HepG2 (cell line): ENCODE results near the gene METAP2. TPM values are rescaled to one million over a fixed set of nuclear protein-coding genes. Genes with fewer than 3 reads are reported as not detected.

ENCODE experiments used
- ATAC-seq: fragments of 200-7000 bp; cut with Tn5 transposase; 3 replicates; pipeline ENCODE4 v1.9.1; 2020; ENCODE audit warnings: mild to moderate bottlenecking, moderate library complexity
- BruUV-seq: library from RNA; stranded (reverse); fragments of 400-500 nt; replicated peaks from 2 replicates; lab custom pipeline; 2021; lab: Mats Ljungman, UMichigan
- CTCF ChIA-PET: fragments of 300-600 bp; formaldehyde crosslinking; extraction: SDS; loops from one replicate; lab custom pipeline; 2021; ENCODE audit warnings: low total read pairs, inconsistent platforms, low intra/inter-chr PET ratio; lab: Yijun Ruan, JAX
- POLR2A ChIA-PET: fragments of 350-600 bp; sonication (Branson Sonifier 250); formaldehyde crosslinking; loops from one replicate; lab custom pipeline; 2020; ENCODE audit warnings: antibody characterized with exemption, inconsistent platforms; lab: Yijun Ruan, JAX
- DNase-seq: peaks from one replicate; pipeline ENCODE4 v3.0.0-alpha.2; 2015; ENCODE audit warnings: low spot score
- FAIRE-seq: peaks from 3 replicates; lab custom pipeline; 2011; peaks lifted over from hg19 to GRCh38; lab: Jason Lieb, UNC
- H2AFZ ChIP-seq: one replicate; pipeline ENCODE4 v1.6.1; 2011; ENCODE audit warnings: low read length, inconsistent platforms
- H3K27ac ChIP-seq: fragments of 300-600 bp; 3 replicates; pipeline ENCODE4 v1.8.0; 2011; ENCODE audit warnings: mixed run types, mild to moderate bottlenecking, mixed read lengths, low read length, inconsistent platforms; ENCODE audit not compliant: insufficient read depth; ENCODE audit errors: extremely low read length
- H3K27me3 ChIP-seq, 2 experiments: fragments of 200-600 bp in 1 of 2; 2 replicates in 1 of 2; 3 replicates in 1 of 2; pipeline versions ENCODE4 v1.6.0 to v1.8.0; 2011; ENCODE audit warnings: low read length in 2 of 2, mild to moderate bottlenecking in 2 of 2, moderate library complexity in 2 of 2, inconsistent platforms in 1 of 2; ENCODE audit not compliant: insufficient read depth in 2 of 2, control insufficient read depth in 1 of 2
- H3K36me3 ChIP-seq, 2 experiments: fragments of 200-600 bp in 1 of 2; replicated peaks in 1 of 2; 2 replicates in 1 of 2; 3 replicates in 1 of 2; pipeline versions ENCODE4 v1.5.1 to v1.8.0; 2011; ENCODE audit warnings: low read length in 2 of 2, inconsistent platforms in 1 of 2; ENCODE audit not compliant: insufficient read depth in 2 of 2, control insufficient read depth in 1 of 2
- H3K4me1 ChIP-seq: 2 replicates; pipeline ENCODE4 v1.5.1; 2012; ENCODE audit warnings: low read length, inconsistent platforms; ENCODE audit not compliant: insufficient read depth
- H3K4me2 ChIP-seq: 2 replicates; pipeline ENCODE4 v1.6.0; 2011; ENCODE audit warnings: low read depth, low read length, inconsistent platforms
- H3K4me3 ChIP-seq, 3 experiments: fragments of 200-600 bp in 1 of 3; sonication (generic), shearing (Covaris generic) in 1 of 3; replicated peaks in 1 of 3; 2 replicates each; pipeline ENCODE4 v1.5.1; 2011 to 2016; ENCODE audit warnings: low read length in 3 of 3, inconsistent platforms in 2 of 3, low read depth in 2 of 3, mild to moderate bottlenecking in 2 of 3, control low read depth in 1 of 3, mixed read lengths in 1 of 3; ENCODE audit not compliant: insufficient read depth in 1 of 3
- H3K79me2 ChIP-seq: one replicate; pipeline ENCODE4 v1.6.1; 2011; ENCODE audit warnings: low read length, inconsistent platforms; ENCODE audit not compliant: insufficient read depth
- H3K9ac ChIP-seq: 2 replicates; pipeline ENCODE4 v1.6.0; 2011; ENCODE audit warnings: mild to moderate bottlenecking, low read depth, low read length, inconsistent platforms; ENCODE audit not compliant: insufficient read depth
- H3K9me3 ChIP-seq: 2 replicates; pipeline ENCODE4 v1.5.1; 2012; ENCODE audit warnings: mild to moderate bottlenecking, low read length
- H4K20me1 ChIP-seq: 2 replicates; pipeline ENCODE4 v1.6.0; 2011; ENCODE audit warnings: inconsistent platforms, mild to moderate bottlenecking, low read length, moderate library complexity; ENCODE audit not compliant: insufficient read depth
- CAMTA2 ChIP-seq: sonication (generic); formaldehyde crosslinking; IDR thresholded peaks from 2 replicates; pipeline ENCODE4 v1.4.0; 2020; ENCODE audit warnings: mild to moderate bottlenecking, missing genetic modification reagents, borderline replicate concordance
- FOSL1 ChIP-seq: sonication (generic); formaldehyde crosslinking; IDR thresholded peaks from 2 replicates; pipeline ENCODE4 v1.9.0; 2021; ENCODE audit warnings: missing genetic modification reagents, borderline replicate concordance
- PCBP2 ChIP-seq: fragments of 200-400 bp; formaldehyde crosslinking; optimal IDR thresholded peaks from 2 replicates; pipeline ENCODE3; 2018; ENCODE audit warnings: low read length, low read depth; ENCODE audit not compliant: poor library complexity, severe bottlenecking
- RXRB ChIP-seq: IDR thresholded peaks from 2 replicates; pipeline ENCODE4 v1.6.1; 2016; ENCODE audit warnings: borderline replicate concordance, missing genetic modification reagents, missing compliant biosample characterization
- SOX5 ChIP-seq: IDR thresholded peaks from 2 replicates; pipeline ENCODE4 v1.6.1; 2016; ENCODE audit warnings: borderline replicate concordance
- SP140L ChIP-seq: sonication (generic); formaldehyde crosslinking; IDR thresholded peaks from 2 replicates; pipeline ENCODE4 v1.4.0; 2020; ENCODE audit warnings: missing genetic modification reagents, borderline replicate concordance
- TBL1XR1 ChIP-seq: fragments of 150-350 bp; IDR thresholded peaks from 2 replicates; pipeline ENCODE4 v1.6.1; 2014; ENCODE audit warnings: borderline replicate concordance, low read length; ENCODE audit not compliant: partially characterized antibody
- ZNF230 ChIP-seq: sonication (generic); formaldehyde crosslinking; IDR thresholded peaks from 2 replicates; pipeline ENCODE4 v1.4.0; 2020; ENCODE audit warnings: mild to moderate bottlenecking, missing genetic modification reagents
- ZNF7 ChIP-seq: IDR thresholded peaks from 2 replicates; pipeline ENCODE4 v1.6.1; 2016; ENCODE audit warnings: missing biosample characterization, missing genetic modification reagents
- ZNF839 ChIP-seq: sonication (generic); formaldehyde crosslinking; IDR thresholded peaks from 2 replicates; pipeline ENCODE4 v1.4.0; 2020; ENCODE audit warnings: missing genetic modification reagents, mild to moderate bottlenecking, borderline replicate concordance
- ZNF879 ChIP-seq: sonication (generic); formaldehyde crosslinking; IDR thresholded peaks from 2 replicates; pipeline ENCODE4 v1.8.1; 2023; ENCODE audit warnings: missing genetic modification reagents
- in situ Hi-C: cut with HindIII; loops from 2 replicates; pipeline ENCODE4 v1.10.0; 2017; ENCODE audit warnings: low pct_unique_long_range_greater_than_20kb; ENCODE audit not compliant: extremely low pct_ligation_motif_present
- intact Hi-C: fragments of 100-400 bp; cut with micrococcal nuclease; formaldehyde crosslinking; loops from one replicate; pipeline ENCODE4 v1.10.0; 2022; ENCODE audit not compliant: unreplicated experiment
- polyA plus RNA-seq, 8 experiments: library from polyadenylated mRNA; depleted of rRNA in 3 of 8; stranded (reverse) in 7 of 8; unstranded in 1 of 8; fragments of >200 nt; fragmentation: Illumina TruSeq in 4 of 8; extraction: Trizol in 4 of 8; gene quantifications; 2 replicates each; pipeline versions ENCODE4 v1.2.1 to v1.2.3, GENCODE V29; 2011 to 2016; ENCODE audit warnings: low read depth in 4 of 8, missing spikeins in 1 of 8, mixed read lengths in 1 of 8; ENCODE audit not compliant: insufficient read depth in 1 of 8
- total RNA-seq, 5 experiments: library from RNA; depleted of rRNA; stranded (reverse); fragments of >200 nt; fragmentation: Illumina TruSeq; extraction: Trizol; gene quantifications; 2 replicates each; pipeline ENCODE4 v1.2.3, GENCODE V29; 2016; ENCODE audit warnings: low read depth in 1 of 5
- TF ChIP-seq, protein P1 (sequence below): sonication (generic); formaldehyde crosslinking; IDR thresholded peaks from 2 replicates; pipeline ENCODE4 v1.5.0; 2020; ENCODE audit warnings: mild to moderate bottlenecking, missing genetic modification reagents, moderate library complexity
- TF ChIP-seq, protein P2 (sequence below): sonication (generic); formaldehyde crosslinking; IDR thresholded peaks from 2 replicates; pipeline ENCODE4 v1.5.0; 2020; ENCODE audit warnings: missing genetic modification reagents
- TF ChIP-seq, protein P3 (sequence below): sonication (generic); formaldehyde crosslinking; IDR thresholded peaks from 2 replicates; pipeline ENCODE4 v1.5.0; 2020; ENCODE audit warnings: mild to moderate bottlenecking, low read depth, missing genetic modification reagents, borderline replicate concordance
- TF ChIP-seq, protein P4 (sequence below): sonication (generic); formaldehyde crosslinking; IDR thresholded peaks from 2 replicates; pipeline ENCODE4 v1.8.0; 2022; ENCODE audit warnings: missing genetic modification reagents, mild to moderate bottlenecking, borderline replicate concordance
- TF ChIP-seq, protein P5 (sequence below): fragments of 450-650 bp; IDR thresholded peaks from 2 replicates; pipeline ENCODE4 v1.6.1; 2017; ENCODE audit warnings: mild to moderate bottlenecking

The METAP2 gene
- total and polyA plus RNA-seq, 2 of the 13 experiments (the other 11 are each of a cell fraction or from before 2014, with no cell fraction given): 67.8 to 131 TPM

DNA sequence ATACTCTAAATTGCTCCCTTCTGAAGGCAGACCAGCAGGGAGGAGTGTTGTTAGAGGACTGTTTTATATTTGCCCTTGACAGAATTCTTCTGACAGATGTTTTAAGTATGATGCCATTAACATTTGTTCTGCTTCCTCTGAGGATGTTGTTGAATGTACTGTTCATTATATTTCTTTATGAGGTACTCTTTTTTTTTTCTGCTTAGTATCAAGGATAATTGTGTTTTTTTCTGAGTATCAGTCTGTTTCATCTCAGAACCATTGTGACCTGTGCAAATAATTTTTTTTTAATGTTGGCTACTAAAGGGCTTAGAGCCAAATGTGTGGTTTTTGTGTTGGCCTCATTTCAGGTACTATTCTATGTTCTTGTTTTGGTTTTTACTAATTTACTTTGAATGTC is 10.6 kb downstream of the METAP2 start:
- Histone ChIP-seq H3K27ac (no peak overlapping the region), H4K20me1 (peaks cover 3% of the 10 kb centered on the region; the same call in 1 of the 2 replicates), H3K36me3 (peaks cover 3 to 56% of the 10 kb centered on the region in 2 experiments), H3K27me3 (no peaks in the 10 kb centered on the region), H3K9ac (no peak overlapping the region), H3K4me3 (no peak overlapping the region), H2AFZ (no peak overlapping the region), H3K79me2 (peaks cover 37% of the 10 kb centered on the region), H3K4me2 (no peak overlapping the region), H3K4me1 (peaks cover 7% of the 10 kb centered on the region; the same call in 1 of the 2 replicates), H3K9me3 (no peaks in the 10 kb centered on the region)
- in situ Hi-C loops (no loop called here), intact Hi-C loops (no loop called here)
- ChIA-PET CTCF (no interaction called here), POLR2A (no interaction called here)
- ATAC-seq (no peak), DNase-seq (no peak), FAIRE-seq (no peak)
- TF ChIP-seq SOX5 (CRISPR knock-in tag): no peak
- TF ChIP-seq ZNF879 (CRISPR knock-in tag): no peak
- TF ChIP-seq, protein P1, sequence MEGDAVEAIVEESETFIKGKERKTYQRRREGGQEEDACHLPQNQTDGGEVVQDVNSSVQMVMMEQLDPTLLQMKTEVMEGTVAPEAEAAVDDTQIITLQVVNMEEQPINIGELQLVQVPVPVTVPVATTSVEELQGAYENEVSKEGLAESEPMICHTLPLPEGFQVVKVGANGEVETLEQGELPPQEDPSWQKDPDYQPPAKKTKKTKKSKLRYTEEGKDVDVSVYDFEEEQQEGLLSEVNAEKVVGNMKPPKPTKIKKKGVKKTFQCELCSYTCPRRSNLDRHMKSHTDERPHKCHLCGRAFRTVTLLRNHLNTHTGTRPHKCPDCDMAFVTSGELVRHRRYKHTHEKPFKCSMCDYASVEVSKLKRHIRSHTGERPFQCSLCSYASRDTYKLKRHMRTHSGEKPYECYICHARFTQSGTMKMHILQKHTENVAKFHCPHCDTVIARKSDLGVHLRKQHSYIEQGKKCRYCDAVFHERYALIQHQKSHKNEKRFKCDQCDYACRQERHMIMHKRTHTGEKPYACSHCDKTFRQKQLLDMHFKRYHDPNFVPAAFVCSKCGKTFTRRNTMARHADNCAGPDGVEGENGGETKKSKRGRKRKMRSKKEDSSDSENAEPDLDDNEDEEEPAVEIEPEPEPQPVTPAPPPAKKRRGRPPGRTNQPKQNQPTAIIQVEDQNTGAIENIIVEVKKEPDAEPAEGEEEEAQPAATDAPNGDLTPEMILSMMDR (CRISPR knock-in tag): no peak
- TF ChIP-seq CAMTA2 (CRISPR knock-in tag): no peak
- no peak for TF ChIP-seq SP140L (CRISPR knock-in tag)
- TF ChIP-seq ZNF839 (CRISPR knock-in tag): no peak
- no peak for TF ChIP-seq RXRB
- TF ChIP-seq, protein P2, sequence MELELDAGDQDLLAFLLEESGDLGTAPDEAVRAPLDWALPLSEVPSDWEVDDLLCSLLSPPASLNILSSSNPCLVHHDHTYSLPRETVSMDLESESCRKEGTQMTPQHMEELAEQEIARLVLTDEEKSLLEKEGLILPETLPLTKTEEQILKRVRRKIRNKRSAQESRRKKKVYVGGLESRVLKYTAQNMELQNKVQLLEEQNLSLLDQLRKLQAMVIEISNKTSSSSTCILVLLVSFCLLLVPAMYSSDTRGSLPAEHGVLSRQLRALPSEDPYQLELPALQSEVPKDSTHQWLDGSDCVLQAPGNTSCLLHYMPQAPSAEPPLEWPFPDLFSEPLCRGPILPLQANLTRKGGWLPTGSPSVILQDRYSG (CRISPR knock-in tag): no peak
- TF ChIP-seq, protein P3, sequence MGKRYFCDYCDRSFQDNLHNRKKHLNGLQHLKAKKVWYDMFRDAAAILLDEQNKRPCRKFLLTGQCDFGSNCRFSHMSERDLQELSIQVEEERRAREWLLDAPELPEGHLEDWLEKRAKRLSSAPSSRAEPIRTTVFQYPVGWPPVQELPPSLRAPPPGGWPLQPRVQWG (CRISPR knock-in tag): no peak
- TF ChIP-seq TBL1XR1: no peak
- TF ChIP-seq, protein P4, sequence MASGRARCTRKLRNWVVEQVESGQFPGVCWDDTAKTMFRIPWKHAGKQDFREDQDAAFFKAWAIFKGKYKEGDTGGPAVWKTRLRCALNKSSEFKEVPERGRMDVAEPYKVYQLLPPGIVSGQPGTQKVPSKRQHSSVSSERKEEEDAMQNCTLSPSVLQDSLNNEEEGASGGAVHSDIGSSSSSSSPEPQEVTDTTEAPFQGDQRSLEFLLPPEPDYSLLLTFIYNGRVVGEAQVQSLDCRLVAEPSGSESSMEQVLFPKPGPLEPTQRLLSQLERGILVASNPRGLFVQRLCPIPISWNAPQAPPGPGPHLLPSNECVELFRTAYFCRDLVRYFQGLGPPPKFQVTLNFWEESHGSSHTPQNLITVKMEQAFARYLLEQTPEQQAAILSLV (CRISPR knock-in tag): no peak
- TF ChIP-seq ZNF230 (CRISPR knock-in tag): no peak
- TF ChIP-seq, protein P5, sequence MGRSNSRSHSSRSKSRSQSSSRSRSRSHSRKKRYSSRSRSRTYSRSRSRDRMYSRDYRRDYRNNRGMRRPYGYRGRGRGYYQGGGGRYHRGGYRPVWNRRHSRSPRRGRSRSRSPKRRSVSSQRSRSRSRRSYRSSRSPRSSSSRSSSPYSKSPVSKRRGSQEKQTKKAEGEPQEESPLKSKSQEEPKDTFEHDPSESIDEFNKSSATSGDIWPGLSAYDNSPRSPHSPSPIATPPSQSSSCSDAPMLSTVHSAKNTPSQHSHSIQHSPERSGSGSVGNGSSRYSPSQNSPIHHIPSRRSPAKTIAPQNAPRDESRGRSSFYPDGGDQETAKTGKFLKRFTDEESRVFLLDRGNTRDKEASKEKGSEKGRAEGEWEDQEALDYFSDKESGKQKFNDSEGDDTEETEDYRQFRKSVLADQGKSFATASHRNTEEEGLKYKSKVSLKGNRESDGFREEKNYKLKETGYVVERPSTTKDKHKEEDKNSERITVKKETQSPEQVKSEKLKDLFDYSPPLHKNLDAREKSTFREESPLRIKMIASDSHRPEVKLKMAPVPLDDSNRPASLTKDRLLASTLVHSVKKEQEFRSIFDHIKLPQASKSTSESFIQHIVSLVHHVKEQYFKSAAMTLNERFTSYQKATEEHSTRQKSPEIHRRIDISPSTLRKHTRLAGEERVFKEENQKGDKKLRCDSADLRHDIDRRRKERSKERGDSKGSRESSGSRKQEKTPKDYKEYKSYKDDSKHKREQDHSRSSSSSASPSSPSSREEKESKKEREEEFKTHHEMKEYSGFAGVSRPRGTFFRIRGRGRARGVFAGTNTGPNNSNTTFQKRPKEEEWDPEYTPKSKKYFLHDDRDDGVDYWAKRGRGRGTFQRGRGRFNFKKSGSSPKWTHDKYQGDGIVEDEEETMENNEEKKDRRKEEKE: no peak
- no peak for TF ChIP-seq PCBP2
- no peak for TF ChIP-seq FOSL1 (CRISPR knock-in tag)
- no peak for TF ChIP-seq ZNF7 (CRISPR knock-in tag)
- BruUV-seq: no TSS peak
